NCI-H1417 treated with DMSO at 0.1 percent for 48 hours (cell line): ENCODE measurements around the gene DPP8.
"Not testable (repeated sequence)": the region's sequence is repeated elsewhere in the genome, so short reads cannot be mapped to it uniquely, and the experiment has no call there.

Source experiments
- DNase-seq: peaks from one replicate; lab custom pipeline; 2025; lab: John Stamatoyannopoulos, UW

DPP8 gene

GRCh38 chr15:65524226-65524625, 6.7 kb upstream of the DPP8 start:
- no peak for DNase-seq

GRCh38 chr15:65521350-65521749, 3.9 kb upstream of the DPP8 start:
- DNase-seq = no peak

GRCh38 chr15:65518633-65519285, 1.3 kb upstream of the DPP8 start:
- DNase-seq = peak; percentile 98

- no peak for DNase-seq
Measured at GRCh38 chr15:65517866-65518207, 348 bp upstream of the DPP8 start.

GRCh38 chr15:65512807-65513416, 4.6 kb downstream of the DPP8 start:
- DNase-seq = no peak

GRCh38 chr15:65512189-65512588, 5.3 kb downstream of the DPP8 start:
- DNase-seq = no peak

GRCh38 chr15:65509321-65509720, 8.2 kb downstream of the DPP8 start:
- no peak for DNase-seq

- DNase-seq = no peak
Measured at GRCh38 chr15:65494076-65494475, 23.4 kb downstream of the DPP8 start.

- no peak for DNase-seq
Measured at GRCh38 chr15:65484876-65485275, 32.6 kb downstream of the DPP8 start.

- no peak for DNase-seq
Measured at GRCh38 chr15:65476903-65477302, 40.6 kb downstream of the DPP8 start.

- no peak for DNase-seq
Measured at GRCh38 chr15:65470866-65471265, 46.6 kb downstream of the DPP8 start.

- no peak for DNase-seq
Measured at GRCh38 chr15:65468229-65468909, 49.1 kb downstream of the DPP8 start.

- no peak for DNase-seq
Measured at GRCh38 chr15:65466901-65467300, 50.6 kb downstream of the DPP8 start.

GRCh38 chr15:65463096-65463495, 54.4 kb downstream of the DPP8 start:
- DNase-seq = not testable (repeated sequence)

- DNase-seq = no peak
Measured at GRCh38 chr15:65460741-65461347, 56.6 kb downstream of the DPP8 start.

- not testable (repeated sequence) for DNase-seq
Measured at GRCh38 chr15:65455256-65455655, 62.2 kb downstream of the DPP8 start.

GRCh38 chr15:65451989-65452388, 65.5 kb downstream of the DPP8 start:
- DNase-seq = no peak

GRCh38 chr15:65450556-65450955, 66.9 kb downstream of the DPP8 start:
- no peak for DNase-seq

GRCh38 chr15:65447145-65447544, 70.3 kb downstream of the DPP8 start:
- no peak for DNase-seq

- DNase-seq = no peak
Measured at GRCh38 chr15:65434201-65434600, 83.3 kb downstream of the DPP8 start.

- no peak for DNase-seq
Measured at GRCh38 chr15:65431731-65432130, 85.8 kb downstream of the DPP8 start.

- DNase-seq = no peak
Measured at GRCh38 chr15:65426216-65426853, 91.2 kb downstream of the DPP8 start.

- DNase-seq = no peak
Measured at GRCh38 chr15:65424683-65425082, 92.8 kb downstream of the DPP8 start.
